LNCaP clone FGC (cell line): Measurements from ENCODE around the gene TNS3.

Experiments
- DNase-seq: peaks from one replicate; pipeline ENCODE4 v3.0.0-alpha.2; 2011; ENCODE audit warnings: low read depth
- H3K4me3 ChIP-seq: 2 replicates; pipeline ENCODE4 v1.5.1; 2011; ENCODE audit warnings: mild to moderate bottlenecking, low read depth, low read length, control low read depth
- TF ChIP-seq, protein P1 (sequence below): IDR thresholded peaks from 2 replicates; pipeline ENCODE4 v1.5.1; 2012; ENCODE audit warnings: mild to moderate bottlenecking; ENCODE audit not compliant: control insufficient read depth, insufficient read depth; ENCODE audit errors: extremely low read depth

Gene TNS3

DNA sequence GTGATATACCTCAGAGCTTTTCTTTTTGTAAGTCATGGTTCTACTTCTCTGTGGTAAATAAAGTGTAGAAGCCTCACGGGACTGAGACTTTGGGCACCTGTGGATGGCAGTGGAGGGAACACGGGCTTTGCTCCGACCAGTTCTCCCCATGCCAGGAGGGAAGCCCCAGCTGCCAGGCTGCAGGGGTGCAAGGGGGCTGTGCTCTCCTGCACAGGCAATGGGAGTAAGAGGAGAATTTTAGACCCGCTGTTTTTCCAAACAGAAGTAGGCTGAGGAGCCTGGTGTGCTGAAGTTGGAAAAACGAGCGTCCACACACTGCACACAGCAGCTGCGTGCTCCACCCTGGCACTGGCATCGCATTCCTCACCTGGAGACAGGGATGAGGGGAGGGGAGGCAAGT, 282.4 kb downstream of the TNS3 start:
- no peak for DNase-seq
- H3K4me3 ChIP-seq: no peak overlapping the region
- TF ChIP-seq, protein P1, sequence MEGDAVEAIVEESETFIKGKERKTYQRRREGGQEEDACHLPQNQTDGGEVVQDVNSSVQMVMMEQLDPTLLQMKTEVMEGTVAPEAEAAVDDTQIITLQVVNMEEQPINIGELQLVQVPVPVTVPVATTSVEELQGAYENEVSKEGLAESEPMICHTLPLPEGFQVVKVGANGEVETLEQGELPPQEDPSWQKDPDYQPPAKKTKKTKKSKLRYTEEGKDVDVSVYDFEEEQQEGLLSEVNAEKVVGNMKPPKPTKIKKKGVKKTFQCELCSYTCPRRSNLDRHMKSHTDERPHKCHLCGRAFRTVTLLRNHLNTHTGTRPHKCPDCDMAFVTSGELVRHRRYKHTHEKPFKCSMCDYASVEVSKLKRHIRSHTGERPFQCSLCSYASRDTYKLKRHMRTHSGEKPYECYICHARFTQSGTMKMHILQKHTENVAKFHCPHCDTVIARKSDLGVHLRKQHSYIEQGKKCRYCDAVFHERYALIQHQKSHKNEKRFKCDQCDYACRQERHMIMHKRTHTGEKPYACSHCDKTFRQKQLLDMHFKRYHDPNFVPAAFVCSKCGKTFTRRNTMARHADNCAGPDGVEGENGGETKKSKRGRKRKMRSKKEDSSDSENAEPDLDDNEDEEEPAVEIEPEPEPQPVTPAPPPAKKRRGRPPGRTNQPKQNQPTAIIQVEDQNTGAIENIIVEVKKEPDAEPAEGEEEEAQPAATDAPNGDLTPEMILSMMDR: no peak

DNA sequence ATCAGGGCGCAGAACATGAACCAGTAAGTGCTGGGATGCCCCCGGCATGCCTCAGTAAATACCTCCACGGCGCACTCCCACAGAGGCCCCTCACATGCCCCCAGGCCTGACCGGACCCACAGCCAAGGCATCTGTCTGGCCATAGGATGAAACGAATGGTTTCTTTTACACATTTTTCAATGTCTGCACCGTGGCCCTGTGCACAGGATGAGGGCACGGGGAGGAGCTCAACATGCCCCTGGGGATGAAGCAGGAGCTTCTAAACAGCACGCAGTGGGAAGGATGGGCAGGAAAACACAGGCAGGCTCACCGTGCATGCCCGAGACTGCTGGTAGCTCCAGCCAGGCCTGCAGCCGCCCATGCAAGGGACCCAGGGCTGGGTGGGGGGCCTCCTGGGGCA, 283.3 kb downstream of the TNS3 start:
- TF ChIP-seq, protein P1: no peak
- no peak for DNase-seq
- H3K4me3 ChIP-seq: no peak overlapping the region

DNA sequence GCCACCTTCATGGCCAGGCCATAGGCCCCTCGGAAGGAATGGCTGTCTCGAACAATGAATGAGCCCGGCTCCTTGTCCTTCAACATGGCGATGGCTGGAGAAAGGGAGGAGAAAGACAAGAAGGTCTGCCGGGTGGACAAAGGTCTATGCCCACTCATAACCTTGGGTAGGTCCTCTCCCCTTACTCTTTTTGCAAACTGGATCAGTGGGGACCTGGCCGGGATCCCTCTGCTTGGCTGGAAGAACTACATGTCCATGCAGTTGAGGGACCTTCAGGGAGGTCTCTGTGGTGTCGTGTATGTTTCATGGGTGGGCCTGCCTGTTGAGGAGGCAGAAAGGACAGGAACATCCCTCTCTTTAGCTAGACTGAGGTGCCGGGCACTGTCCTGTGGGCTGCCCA, 284.8 kb downstream of the TNS3 start:
- TF ChIP-seq, protein P1: no peak

DNA sequence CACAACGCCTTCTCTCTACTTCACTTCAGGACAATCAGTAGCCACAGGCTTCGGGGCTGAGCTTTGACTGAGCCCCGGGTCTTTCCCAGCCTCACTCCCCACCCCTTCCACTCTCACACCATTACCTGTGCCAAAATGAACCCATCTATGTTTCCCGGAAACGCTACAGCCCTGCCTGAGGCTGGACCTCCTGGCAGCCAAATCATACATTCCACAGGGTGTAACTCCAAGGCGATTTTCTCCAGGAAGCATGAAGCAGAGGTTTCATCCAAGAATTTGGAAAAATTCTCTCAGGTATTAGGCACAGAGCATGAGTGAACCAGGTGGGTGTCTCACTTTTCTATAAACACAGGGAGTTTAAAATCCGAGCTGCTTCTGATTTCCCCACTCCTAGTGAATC, 286.3 kb downstream of the TNS3 start:
- TF ChIP-seq, protein P1: no peak
- no peak overlapping the region for H3K4me3 ChIP-seq
- DNase-seq: no peak

More for the DNA sequence above, 284.8 kb downstream of the TNS3 start:
- DNase-seq: no peak
- no peak overlapping the region for H3K4me3 ChIP-seq

DNA sequence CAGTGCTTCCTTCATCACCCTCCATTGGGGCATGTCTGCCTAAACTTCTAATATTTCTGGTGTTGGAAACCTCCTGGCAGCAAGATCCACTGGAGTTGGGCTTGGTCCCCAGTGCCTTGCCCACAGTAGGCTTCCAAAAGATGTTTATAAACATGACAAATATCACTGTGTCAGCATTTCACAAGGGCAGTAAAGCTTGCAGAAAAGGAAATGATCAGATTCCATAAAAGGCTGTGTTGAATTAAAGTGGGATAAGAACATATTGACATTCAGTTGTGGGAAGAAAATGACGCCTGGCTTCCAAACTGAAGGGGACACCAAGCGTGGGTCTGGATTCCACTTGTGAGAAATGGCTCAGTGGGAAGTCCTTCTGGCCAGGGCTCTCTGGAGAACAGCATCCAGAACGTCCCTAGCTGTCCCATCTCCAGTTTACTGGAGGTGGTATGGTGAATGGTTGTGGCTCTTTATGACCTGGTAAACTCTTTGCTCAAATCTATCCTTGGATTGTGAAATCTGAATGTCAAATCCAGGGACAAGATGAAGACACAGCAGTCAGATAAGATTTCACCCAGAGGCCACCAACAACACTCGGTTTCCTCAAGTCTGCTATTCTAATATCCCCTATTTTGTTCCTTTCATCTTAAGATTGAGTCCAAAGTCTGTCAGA, 287.2 kb downstream of the TNS3 start:
- DNase-seq: no peak
- TF ChIP-seq, protein P1: no peak
- H3K4me3 ChIP-seq: no peak overlapping the region

DNA sequence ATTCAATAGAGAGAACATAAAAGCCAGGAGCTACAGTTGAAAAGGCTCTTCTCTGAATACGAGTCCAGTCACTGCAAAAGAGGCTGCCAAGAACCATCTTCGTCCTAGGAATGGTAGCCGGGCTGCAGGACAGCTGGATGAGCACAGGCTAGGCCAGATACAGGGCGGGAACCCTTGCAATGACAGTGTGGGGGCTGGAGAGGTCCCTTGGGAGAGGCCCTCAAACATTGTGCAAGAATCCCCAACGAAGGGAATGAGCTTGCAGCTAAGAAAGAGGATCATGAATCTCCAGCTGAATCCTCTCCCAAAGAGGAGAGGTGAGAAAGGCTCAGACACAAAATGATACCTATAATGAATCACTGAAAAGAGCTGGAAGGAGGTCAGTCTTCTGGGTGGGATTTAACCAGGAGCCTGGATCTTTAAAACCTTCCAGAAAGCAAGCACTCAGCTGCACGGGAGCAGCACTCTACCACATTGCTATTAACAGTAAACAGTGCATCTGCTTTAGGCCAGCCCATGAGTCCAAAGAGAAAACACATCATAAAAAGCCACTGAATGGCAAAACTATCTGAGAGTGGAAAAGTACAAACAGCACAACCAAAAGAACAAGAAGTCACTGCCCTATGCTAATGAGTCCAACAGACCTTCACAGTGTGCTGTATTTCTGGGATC, 287.9 kb downstream of the TNS3 start:
- H3K4me3 ChIP-seq: no peak overlapping the region
- DNase-seq: no peak
- TF ChIP-seq, protein P1: no peak
